SK-N-SH treated with all-trans-retinoic acid at 6 μM for 48 hours (cell line): Measurements from ENCODE around the gene SUPT3H.

Source experiments
- ATAC-seq: fragments of 200-7000 bp; cut with Tn5 transposase; 3 replicates; pipeline ENCODE4 v1.9.1; 2020; ENCODE audit warnings: mild to moderate bottlenecking, moderate library complexity
- BACH2 ChIP-seq: fragments of 250-450 bp; sonication (Bioruptor Pico); IDR thresholded peaks from 2 replicates; pipeline ENCODE4 v1.9.0; 2021; ENCODE audit warnings: mild to moderate bottlenecking, borderline replicate concordance
- CSDC2 ChIP-seq: fragments of 250-450 bp; sonication (Bioruptor Pico); IDR thresholded peaks from 2 replicates; pipeline ENCODE4 v1.5.0; 2020; ENCODE audit warnings: mild to moderate bottlenecking, moderate library complexity
- ESRRG ChIP-seq: fragments of 250-450 bp; sonication (Bioruptor Pico); IDR thresholded peaks from 2 replicates; pipeline ENCODE4 v1.6.1; 2021; ENCODE audit warnings: mild to moderate bottlenecking
- ISL1 ChIP-seq: fragments of 250-450 bp; sonication (Bioruptor Pico); IDR thresholded peaks from 2 replicates; pipeline ENCODE4 v2.1.2; 2022; ENCODE audit warnings: mild to moderate bottlenecking, moderate library complexity
- PPARA ChIP-seq: fragments of 250-450 bp; sonication (Bioruptor Pico); IDR thresholded peaks from 2 replicates; pipeline ENCODE4 v1.5.0; 2020; ENCODE audit warnings: mild to moderate bottlenecking, borderline replicate concordance
- RARB ChIP-seq: fragments of 250-450 bp; sonication (Bioruptor Pico); IDR thresholded peaks from 2 replicates; pipeline ENCODE4 v1.8.0; 2021; ENCODE audit warnings: mild to moderate bottlenecking, moderate library complexity
- SNAI2 ChIP-seq: fragments of 250-450 bp; sonication (Bioruptor Pico); IDR thresholded peaks from 2 replicates; pipeline ENCODE4 v1.5.0; 2020; ENCODE audit warnings: mild to moderate bottlenecking, moderate library complexity
- TCF4 ChIP-seq: fragments of 250-450 bp; sonication (Bioruptor Pico); IDR thresholded peaks from 2 replicates; pipeline ENCODE4 v1.8.0; 2021; ENCODE audit warnings: mild to moderate bottlenecking, moderate library complexity, borderline replicate concordance
- ZC3H10 ChIP-seq: fragments of 250-450 bp; sonication (Bioruptor Pico); IDR thresholded peaks from 2 replicates; pipeline ENCODE4 v1.5.1; 2021; ENCODE audit warnings: mild to moderate bottlenecking, moderate library complexity
- ZFP30 ChIP-seq: fragments of 450-650 bp; formaldehyde crosslinking; IDR thresholded peaks from 2 replicates; pipeline ENCODE4 v1.5.0; 2022; ENCODE audit warnings: mild to moderate bottlenecking, moderate library complexity
- ZNF565 ChIP-seq: fragments of 450-650 bp; formaldehyde crosslinking; conservative IDR thresholded peaks from 2 replicates; pipeline ENCODE4 v1.5.0; 2020; ENCODE audit warnings: low read depth, mild to moderate bottlenecking, moderate library complexity
- ZNF8 ChIP-seq: fragments of 450-650 bp; formaldehyde crosslinking; IDR thresholded peaks from 2 replicates; pipeline ENCODE4 v1.5.0; 2020; ENCODE audit warnings: mild to moderate bottlenecking, moderate library complexity
- TF ChIP-seq, protein P1 (sequence below): fragments of 250-450 bp; sonication (Bioruptor Pico); IDR thresholded peaks from 2 replicates; pipeline ENCODE4 v1.5.0; 2020; ENCODE audit warnings: mild to moderate bottlenecking, moderate library complexity
- TF ChIP-seq, protein P2 (sequence below): fragments of 250-450 bp; sonication (Bioruptor Pico); IDR thresholded peaks from 2 replicates; pipeline ENCODE4 v1.5.1; 2021; ENCODE audit warnings: mild to moderate bottlenecking, moderate library complexity
- TF ChIP-seq, protein P3 (sequence below): fragments of 250-450 bp; sonication (Bioruptor Pico); IDR thresholded peaks from 2 replicates; pipeline ENCODE4 v1.5.1; 2020; ENCODE audit warnings: low read depth, mild to moderate bottlenecking, moderate library complexity
- TF ChIP-seq, protein P4 (sequence below): fragments of 250-450 bp; sonication (Bioruptor Pico); IDR thresholded peaks from 2 replicates; pipeline ENCODE4 v1.8.0; 2020; ENCODE audit warnings: mild to moderate bottlenecking, moderate library complexity, borderline replicate concordance
- TF ChIP-seq, protein P5 (sequence below): fragments of 250-450 bp; sonication (Bioruptor Pico); IDR thresholded peaks from 2 replicates; pipeline ENCODE4 v1.8.0; 2021; ENCODE audit warnings: low read depth, mild to moderate bottlenecking, moderate library complexity, borderline replicate concordance

The SUPT3H gene

DNA sequence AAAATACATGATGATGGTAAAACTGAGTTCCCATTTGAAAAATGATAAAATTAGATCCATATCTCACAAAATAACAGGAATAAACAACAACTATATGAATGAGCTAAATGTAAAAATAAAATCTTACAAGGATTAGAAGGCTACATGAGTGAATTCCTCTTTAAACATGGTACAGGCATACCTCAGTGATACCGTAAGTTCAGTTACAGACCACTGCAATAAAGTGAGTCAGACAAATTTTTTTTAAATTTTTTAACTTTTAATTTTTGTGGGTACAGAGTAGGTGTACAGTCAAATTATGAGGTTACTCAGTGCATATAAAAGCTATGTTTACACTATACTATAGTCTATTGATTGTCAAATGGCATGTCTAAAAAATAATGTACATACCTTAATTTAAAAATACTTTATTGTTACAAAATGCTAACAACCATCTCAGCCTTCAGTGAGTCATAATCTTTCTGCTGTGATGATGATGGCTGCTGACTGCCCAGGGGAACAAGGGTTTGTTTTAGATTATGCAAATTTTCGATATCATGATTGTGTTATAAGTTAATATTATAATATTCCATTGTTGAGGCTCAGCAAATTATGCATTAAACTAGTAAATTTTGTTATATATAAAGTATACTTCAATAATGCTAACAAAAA is 272.4 kb downstream of the SUPT3H start:
- no peak for ATAC-seq
- TF ChIP-seq ZC3H10: no peak
- TF ChIP-seq, protein P1, sequence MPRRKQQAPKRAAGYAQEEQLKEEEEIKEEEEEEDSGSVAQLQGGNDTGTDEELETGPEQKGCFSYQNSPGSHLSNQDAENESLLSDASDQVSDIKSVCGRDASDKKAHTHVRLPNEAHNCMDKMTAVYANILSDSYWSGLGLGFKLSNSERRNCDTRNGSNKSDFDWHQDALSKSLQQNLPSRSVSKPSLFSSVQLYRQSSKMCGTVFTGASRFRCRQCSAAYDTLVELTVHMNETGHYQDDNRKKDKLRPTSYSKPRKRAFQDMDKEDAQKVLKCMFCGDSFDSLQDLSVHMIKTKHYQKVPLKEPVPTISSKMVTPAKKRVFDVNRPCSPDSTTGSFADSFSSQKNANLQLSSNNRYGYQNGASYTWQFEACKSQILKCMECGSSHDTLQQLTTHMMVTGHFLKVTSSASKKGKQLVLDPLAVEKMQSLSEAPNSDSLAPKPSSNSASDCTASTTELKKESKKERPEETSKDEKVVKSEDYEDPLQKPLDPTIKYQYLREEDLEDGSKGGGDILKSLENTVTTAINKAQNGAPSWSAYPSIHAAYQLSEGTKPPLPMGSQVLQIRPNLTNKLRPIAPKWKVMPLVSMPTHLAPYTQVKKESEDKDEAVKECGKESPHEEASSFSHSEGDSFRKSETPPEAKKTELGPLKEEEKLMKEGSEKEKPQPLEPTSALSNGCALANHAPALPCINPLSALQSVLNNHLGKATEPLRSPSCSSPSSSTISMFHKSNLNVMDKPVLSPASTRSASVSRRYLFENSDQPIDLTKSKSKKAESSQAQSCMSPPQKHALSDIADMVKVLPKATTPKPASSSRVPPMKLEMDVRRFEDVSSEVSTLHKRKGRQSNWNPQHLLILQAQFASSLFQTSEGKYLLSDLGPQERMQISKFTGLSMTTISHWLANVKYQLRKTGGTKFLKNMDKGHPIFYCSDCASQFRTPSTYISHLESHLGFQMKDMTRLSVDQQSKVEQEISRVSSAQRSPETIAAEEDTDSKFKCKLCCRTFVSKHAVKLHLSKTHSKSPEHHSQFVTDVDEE (CRISPR knock-in tag): no peak
- no peak for TF ChIP-seq CSDC2
- TF ChIP-seq ZFP30 (CRISPR knock-in tag): no peak
- no peak for TF ChIP-seq BACH2
- TF ChIP-seq ZNF565 (CRISPR knock-in tag): no peak
- no peak for TF ChIP-seq SNAI2 (CRISPR knock-in tag)
- TF ChIP-seq, protein P2, sequence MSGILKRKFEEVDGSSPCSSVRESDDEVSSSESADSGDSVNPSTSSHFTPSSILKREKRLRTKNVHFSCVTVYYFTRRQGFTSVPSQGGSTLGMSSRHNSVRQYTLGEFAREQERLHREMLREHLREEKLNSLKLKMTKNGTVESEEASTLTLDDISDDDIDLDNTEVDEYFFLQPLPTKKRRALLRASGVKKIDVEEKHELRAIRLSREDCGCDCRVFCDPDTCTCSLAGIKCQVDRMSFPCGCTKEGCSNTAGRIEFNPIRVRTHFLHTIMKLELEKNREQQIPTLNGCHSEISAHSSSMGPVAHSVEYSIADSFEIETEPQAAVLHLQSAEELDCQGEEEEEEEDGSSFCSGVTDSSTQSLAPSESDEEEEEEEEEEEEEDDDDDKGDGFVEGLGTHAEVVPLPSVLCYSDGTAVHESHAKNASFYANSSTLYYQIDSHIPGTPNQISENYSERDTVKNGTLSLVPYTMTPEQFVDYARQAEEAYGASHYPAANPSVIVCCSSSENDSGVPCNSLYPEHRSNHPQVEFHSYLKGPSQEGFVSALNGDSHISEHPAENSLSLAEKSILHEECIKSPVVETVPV (CRISPR knock-in tag): no peak
- no peak for TF ChIP-seq PPARA
- no peak for TF ChIP-seq TCF4 (CRISPR knock-in tag)
- TF ChIP-seq, protein P3, sequence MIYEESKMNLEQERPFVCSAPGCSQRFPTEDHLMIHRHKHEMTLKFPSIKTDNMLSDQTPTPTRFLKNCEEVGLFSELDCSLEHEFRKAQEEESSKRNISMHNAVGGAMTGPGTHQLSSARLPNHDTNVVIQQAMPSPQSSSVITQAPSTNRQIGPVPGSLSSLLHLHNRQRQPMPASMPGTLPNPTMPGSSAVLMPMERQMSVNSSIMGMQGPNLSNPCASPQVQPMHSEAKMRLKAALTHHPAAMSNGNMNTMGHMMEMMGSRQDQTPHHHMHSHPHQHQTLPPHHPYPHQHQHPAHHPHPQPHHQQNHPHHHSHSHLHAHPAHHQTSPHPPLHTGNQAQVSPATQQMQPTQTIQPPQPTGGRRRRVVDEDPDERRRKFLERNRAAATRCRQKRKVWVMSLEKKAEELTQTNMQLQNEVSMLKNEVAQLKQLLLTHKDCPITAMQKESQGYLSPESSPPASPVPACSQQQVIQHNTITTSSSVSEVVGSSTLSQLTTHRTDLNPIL (CRISPR knock-in tag): no peak
- TF ChIP-seq, protein P4, sequence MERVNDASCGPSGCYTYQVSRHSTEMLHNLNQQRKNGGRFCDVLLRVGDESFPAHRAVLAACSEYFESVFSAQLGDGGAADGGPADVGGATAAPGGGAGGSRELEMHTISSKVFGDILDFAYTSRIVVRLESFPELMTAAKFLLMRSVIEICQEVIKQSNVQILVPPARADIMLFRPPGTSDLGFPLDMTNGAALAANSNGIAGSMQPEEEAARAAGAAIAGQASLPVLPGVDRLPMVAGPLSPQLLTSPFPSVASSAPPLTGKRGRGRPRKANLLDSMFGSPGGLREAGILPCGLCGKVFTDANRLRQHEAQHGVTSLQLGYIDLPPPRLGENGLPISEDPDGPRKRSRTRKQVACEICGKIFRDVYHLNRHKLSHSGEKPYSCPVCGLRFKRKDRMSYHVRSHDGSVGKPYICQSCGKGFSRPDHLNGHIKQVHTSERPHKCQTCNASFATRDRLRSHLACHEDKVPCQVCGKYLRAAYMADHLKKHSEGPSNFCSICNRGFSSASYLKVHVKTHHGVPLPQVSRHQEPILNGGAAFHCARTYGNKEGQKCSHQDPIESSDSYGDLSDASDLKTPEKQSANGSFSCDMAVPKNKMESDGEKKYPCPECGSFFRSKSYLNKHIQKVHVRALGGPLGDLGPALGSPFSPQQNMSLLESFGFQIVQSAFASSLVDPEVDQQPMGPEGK (CRISPR knock-in tag): no peak
- TF ChIP-seq ISL1 (CRISPR knock-in tag): no peak
- TF ChIP-seq, protein P5, sequence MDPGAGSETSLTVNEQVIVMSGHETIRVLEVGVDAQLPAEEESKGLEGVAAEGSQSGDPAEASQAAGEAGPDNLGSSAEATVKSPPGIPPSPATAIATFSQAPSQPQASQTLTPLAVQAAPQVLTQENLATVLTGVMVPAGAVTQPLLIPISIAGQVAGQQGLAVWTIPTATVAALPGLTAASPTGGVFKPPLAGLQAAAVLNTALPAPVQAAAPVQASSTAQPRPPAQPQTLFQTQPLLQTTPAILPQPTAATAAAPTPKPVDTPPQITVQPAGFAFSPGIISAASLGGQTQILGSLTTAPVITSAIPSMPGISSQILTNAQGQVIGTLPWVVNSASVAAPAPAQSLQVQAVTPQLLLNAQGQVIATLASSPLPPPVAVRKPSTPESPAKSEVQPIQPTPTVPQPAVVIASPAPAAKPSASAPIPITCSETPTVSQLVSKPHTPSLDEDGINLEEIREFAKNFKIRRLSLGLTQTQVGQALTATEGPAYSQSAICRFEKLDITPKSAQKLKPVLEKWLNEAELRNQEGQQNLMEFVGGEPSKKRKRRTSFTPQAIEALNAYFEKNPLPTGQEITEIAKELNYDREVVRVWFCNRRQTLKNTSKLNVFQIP: no peak
- TF ChIP-seq RARB (CRISPR knock-in tag): no peak
- TF ChIP-seq ESRRG (CRISPR knock-in tag): no peak

DNA sequence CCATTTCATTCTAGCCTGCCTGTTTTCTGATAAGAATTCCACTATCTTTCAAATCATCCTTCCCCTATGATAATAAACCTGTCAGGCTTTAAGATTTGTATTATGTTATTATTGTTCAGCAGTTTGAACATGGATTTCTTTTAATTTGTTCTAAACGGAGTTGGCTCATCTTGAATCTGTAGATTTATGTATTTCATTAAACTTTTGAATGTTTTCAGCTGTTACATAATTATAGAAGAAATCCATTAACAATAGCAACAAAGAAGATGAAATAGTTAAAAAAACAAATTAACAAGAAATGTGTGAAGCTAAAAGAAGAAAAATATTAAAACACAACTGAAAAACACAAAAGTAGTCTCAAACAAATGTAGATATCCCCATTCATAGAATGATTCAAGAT is 273.3 kb downstream of the SUPT3H start:
- no peak for ATAC-seq
- no peak for TF ChIP-seq ESRRG (CRISPR knock-in tag)
- TF ChIP-seq, protein P1 (CRISPR knock-in tag): no peak
- no peak for TF ChIP-seq ZNF8 (CRISPR knock-in tag)
- TF ChIP-seq, protein P2 (CRISPR knock-in tag): no peak
- TF ChIP-seq, protein P5: no peak
